Transverse colon (tissue), 4 donors: Measurements from ENCODE around the gene BCL2L13. TPM values are rescaled to one million over a fixed set of nuclear protein-coding genes. Genes with fewer than 3 reads are reported as not detected.

Experiments
- DNase-seq: peaks from one replicate; pipeline ENCODE4 v3.0.0-alpha.2; 2019
- H3K27ac ChIP-seq, 4 donors: fragments of 200-600 bp; sonication (generic); 2 replicates each; pipeline ENCODE4 v1.5.1; 2016 to 2018; ENCODE audit warnings: inconsistent platforms in 4 of 4
- H3K27me3 ChIP-seq: fragments of 200-600 bp; sonication (generic); 2 replicates; pipeline ENCODE4 v1.5.1; 2017; ENCODE audit warnings: inconsistent platforms
- H3K36me3 ChIP-seq, 4 donors: fragments of 200-600 bp; sonication (generic); 2 replicates each; pipeline ENCODE4 v1.5.1; 2017 to 2019; ENCODE audit warnings: inconsistent platforms in 4 of 4
- H3K4me1 ChIP-seq, 4 donors: fragments of 200-600 bp; sonication (generic); 2 replicates each; pipeline ENCODE4 v1.5.1; 2017 to 2020; ENCODE audit warnings: inconsistent platforms in 4 of 4
- H3K4me3 ChIP-seq, 4 donors: fragments of 200-600 bp; sonication (generic); 1 replicate in 1 of 4; 2 replicates in 3 of 4; pipeline versions ENCODE4 v1.5.1 to v1.6.1; 2017 to 2019; ENCODE audit warnings: inconsistent platforms in 4 of 4
- H3K9me3 ChIP-seq, 2 donors: fragments of 200-600 bp; sonication (generic); 2 replicates each; pipeline ENCODE4 v1.5.1; 2017 to 2019; ENCODE audit warnings: inconsistent platforms in 2 of 2
- EP300 ChIP-seq: sonication (generic); formaldehyde crosslinking; IDR thresholded peaks from one replicate; pipeline ENCODE4 v1.6.1; 2017; ENCODE audit warnings: antibody characterized with exemption, low read depth
- POLR2A ChIP-seq: fragments of 450-650 bp; IDR thresholded peaks from one replicate; pipeline ENCODE4 v1.6.1; 2016; ENCODE audit warnings: antibody characterized with exemption, mild to moderate bottlenecking, moderate library complexity
- POLR2AphosphoS5 ChIP-seq, 3 donors: sonication (generic); formaldehyde crosslinking; IDR thresholded peaks; one replicate each; pipeline ENCODE4 v1.6.1; 2016; ENCODE audit warnings: antibody characterized with exemption in 3 of 3
- WGBS, 2 donors: methylation state at CpG; one replicate each; pipeline ENCODE4 v1.1.5; 2018; ENCODE audit warnings: low coverage in 1 of 2; 5-methylcytosine and 5-hydroxymethylcytosine counted together
- in situ Hi-C, 4 donors: fragments of 200-750 bp; cut with MboI; loops; one replicate each; pipeline versions ENCODE4 v1.15.0 to v1.15.1; 2017; ENCODE audit warnings: low sequenced_read_pairs in 3 of 4, low pct_ligation_motif_present in 1 of 4, low pct_unique_long_range_greater_than_20kb in 1 of 4
- intact Hi-C: fragments of 100-400 bp; cut with DNase I; formaldehyde crosslinking; loops from one replicate; pipeline ENCODE4 v1.15.1; 2023; ENCODE audit warnings: low total_unique reads
- total RNA-seq, 4 donors: library from RNA; depleted of rRNA; stranded (reverse); fragments of >200 nt; gene quantifications; one replicate each; pipeline ENCODE4 v1.1.0, GENCODE V29; 2016
- TF ChIP-seq, protein P1 (sequence below), 5 experiments: fragments of 200-600 bp in 3 of 5; fragments of 450-650 bp in 2 of 5; sonication (generic) in 3 of 5; IDR thresholded peaks; 1 replicate in 2 of 5; 2 replicates in 3 of 5; pipeline ENCODE4 v1.5.1; 2016 to 2017; ENCODE audit warnings: antibody characterized with exemption in 5 of 5, inconsistent platforms in 3 of 5, mild to moderate bottlenecking in 2 of 5, moderate library complexity in 1 of 5

The BCL2L13 gene
- total RNA-seq, 4 donors from 2014 or later, result 44.0 to 115 (median 59.6) TPM

DNA sequence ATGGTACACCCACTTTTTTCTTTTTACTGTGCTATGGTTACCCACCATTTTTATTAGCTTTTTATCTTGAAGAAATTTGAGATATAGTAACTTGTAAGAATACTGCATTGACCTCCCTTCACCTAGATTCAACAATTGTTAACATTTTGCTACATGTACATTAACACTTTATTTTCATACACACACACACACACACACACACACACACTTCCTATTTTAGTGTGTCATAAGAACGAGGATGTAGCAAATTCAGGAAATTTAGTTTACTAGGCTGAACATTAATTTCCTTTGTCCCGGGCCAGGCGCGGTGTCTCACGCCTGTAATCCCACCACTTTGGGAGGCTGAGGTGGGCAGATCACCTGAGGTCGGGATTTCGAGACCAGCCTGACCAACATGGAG lies 8.9 kb upstream of the BCL2L13 start:
- Histone ChIP-seq H3K36me3 (peaks cover 0 to 10% (median 2%) of the 10 kb centered on the region in 4 donors), H3K27ac (peak overlapping the region; percentile 89 to 98 (median 92)), H3K27me3 (no peaks in the 10 kb centered on the region), H3K4me3 (no peak overlapping the region), H3K9me3 (no peaks in the 10 kb centered on the region), H3K4me1 (peaks cover 17 to 39% (median 19%) of the 10 kb centered on the region in 4 donors)
- TF ChIP-seq POLR2A, result no peak
- no peak for TF ChIP-seq EP300
- TF ChIP-seq POLR2AphosphoS5 (IDR thresholded peaks at IDR 0.05), result no peak
- TF ChIP-seq, protein P1, sequence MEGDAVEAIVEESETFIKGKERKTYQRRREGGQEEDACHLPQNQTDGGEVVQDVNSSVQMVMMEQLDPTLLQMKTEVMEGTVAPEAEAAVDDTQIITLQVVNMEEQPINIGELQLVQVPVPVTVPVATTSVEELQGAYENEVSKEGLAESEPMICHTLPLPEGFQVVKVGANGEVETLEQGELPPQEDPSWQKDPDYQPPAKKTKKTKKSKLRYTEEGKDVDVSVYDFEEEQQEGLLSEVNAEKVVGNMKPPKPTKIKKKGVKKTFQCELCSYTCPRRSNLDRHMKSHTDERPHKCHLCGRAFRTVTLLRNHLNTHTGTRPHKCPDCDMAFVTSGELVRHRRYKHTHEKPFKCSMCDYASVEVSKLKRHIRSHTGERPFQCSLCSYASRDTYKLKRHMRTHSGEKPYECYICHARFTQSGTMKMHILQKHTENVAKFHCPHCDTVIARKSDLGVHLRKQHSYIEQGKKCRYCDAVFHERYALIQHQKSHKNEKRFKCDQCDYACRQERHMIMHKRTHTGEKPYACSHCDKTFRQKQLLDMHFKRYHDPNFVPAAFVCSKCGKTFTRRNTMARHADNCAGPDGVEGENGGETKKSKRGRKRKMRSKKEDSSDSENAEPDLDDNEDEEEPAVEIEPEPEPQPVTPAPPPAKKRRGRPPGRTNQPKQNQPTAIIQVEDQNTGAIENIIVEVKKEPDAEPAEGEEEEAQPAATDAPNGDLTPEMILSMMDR (IDR thresholded peaks at IDR 0.05), result no peak
- in situ Hi-C loops, result no loop called here
- 72 to 81% methylated on average over 7 of the region's 7 CpGs for WGBS, 2 donors
- intact Hi-C loops, result loop anchor here (10.0 kb wide), 1 partner anchor 75 kb away; no protein-coding TSS in a partner anchor
- DNase-seq, result no peak

DNA sequence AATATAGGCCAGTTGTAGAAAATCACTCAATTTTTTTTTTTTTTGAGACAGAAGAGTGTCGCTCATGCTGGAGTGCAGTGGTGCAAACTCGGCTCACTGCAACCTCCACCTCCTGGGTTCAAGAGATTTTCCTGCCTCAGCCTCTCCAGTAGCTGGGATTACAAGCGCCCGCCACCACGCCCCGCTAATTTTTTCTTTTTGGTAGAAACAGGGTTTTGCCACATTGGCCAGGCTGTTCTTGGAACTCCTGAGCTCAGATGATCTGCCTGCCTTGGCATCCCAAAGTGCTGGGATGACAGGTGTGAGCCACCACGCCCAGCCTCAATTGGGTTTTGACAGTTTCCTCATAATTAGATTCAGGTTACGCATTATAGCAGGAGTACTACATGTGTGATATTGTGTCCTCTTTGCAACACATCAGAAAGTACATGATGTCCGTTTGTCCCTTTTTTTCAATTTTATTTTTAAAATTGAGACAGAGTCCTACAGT lies 7.4 kb upstream of the BCL2L13 start:
- Histone ChIP-seq H3K27me3 (no peaks in the 10 kb centered on the region), H3K4me1 (peaks cover 17 to 26% (median 17%) of the 10 kb centered on the region in 4 donors), H3K27ac (peak overlapping the region in 1 of 4 donors; percentile 26), H3K36me3 (no peaks in the 10 kb centered on the region), H3K4me3 (no peak overlapping the region), H3K9me3 (no peaks in the 10 kb centered on the region)
- intact Hi-C loops, result loop anchor here (10.0 kb wide), 1 partner anchor 76 kb away; no protein-coding TSS in a partner anchor
- peak; percentile 48 for DNase-seq
- WGBS, 2 donors, result 87 to 90% methylated on average over 4 to 9 of the region's 9 CpGs
- no peak for TF ChIP-seq POLR2A
- TF ChIP-seq, protein P1 (IDR thresholded peaks at IDR 0.05), result no peak
- no peak for TF ChIP-seq POLR2AphosphoS5 (IDR thresholded peaks at IDR 0.05)
- no peak for TF ChIP-seq EP300
- in situ Hi-C loops, result no loop called here

DNA sequence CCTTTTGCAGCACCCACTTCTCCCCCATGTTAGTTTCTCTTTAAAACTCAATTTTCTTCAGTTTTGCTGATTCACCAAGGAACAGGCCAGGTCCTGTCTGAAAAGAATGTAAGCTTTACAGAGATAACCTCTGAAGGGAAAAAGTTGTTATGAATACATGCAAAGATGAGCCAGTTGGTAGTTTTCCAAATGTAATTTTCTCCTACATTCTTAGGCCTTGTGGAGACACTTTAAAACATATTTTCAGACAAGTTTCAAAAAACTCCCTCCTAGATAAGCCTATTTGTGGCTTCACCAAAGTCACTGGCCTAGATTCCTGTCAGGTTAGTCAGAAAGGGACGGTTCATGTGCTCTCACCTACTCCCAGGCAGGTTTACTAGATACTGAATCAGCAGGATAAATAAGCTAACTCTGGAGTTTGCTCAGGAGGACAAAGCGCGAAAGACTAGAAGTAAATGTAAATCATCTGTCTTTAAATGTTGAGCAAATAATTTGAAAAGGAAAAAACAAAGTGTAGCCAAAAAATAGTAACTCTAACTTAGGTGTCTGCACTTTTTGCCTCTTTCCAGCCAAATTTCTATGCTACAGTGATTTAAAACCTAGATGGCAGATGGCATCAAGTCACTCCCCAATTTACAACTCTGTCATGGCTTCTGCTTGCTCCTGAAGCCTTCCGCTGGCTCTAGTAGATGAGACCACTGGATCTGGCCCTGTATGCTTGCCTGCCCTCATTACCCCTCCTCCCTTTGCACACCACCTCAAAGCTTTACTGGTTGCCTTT lies 5.2 kb upstream of the BCL2L13 start:
- in situ Hi-C loops (no loop called here), intact Hi-C loops (loop anchor here (10.0 kb wide), 1 partner anchor 79 kb away; no protein-coding TSS in a partner anchor)
- H3K9me3 ChIP-seq, result no peaks in the 10 kb centered on the region
- peak overlapping the region in 1 of 4 donors; percentile 56 for H3K27ac ChIP-seq
- no peak for DNase-seq
- H3K4me3 ChIP-seq, result no peak overlapping the region
- H3K27me3 ChIP-seq, result no peaks in the 10 kb centered on the region
- no peaks in the 10 kb centered on the region for H3K36me3 ChIP-seq
- WGBS, 2 donors, result 84 to 95% methylated on average over 3 to 4 of the region's 4 CpGs
- H3K4me1 ChIP-seq, result peaks cover 0 to 20% (median 9%) of the 10 kb centered on the region in 4 donors
- no peak for TF ChIP-seq EP300
- no peak for TF ChIP-seq POLR2A
- TF ChIP-seq, protein P1 (IDR thresholded peaks at IDR 0.05), result no peak
- TF ChIP-seq POLR2AphosphoS5 (IDR thresholded peaks at IDR 0.05), result no peak

DNA sequence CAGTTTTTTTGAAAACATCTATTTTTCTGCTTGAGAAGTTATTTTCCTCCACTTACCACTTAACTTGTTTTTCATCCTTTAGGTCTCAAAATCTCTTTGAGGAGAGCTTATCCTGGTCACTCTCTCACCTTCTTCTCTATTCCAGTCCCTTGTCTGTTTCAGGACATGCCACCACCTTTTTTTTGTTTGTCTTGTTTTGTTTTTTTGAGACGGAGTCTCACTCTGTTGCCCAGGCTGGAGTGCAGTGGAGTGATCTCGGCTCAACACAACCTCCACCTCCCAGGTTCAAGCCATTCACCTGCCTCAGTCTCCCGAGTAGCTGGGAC lies 4.6 kb upstream of the BCL2L13 start:
- intact Hi-C loops, result loop anchor here (10.0 kb wide), 1 partner anchor 79 kb away; no protein-coding TSS in a partner anchor
- Histone ChIP-seq H3K27ac (peak overlapping the region in 1 of 4 donors; percentile 56), H3K9me3 (no peaks in the 10 kb centered on the region), H3K27me3 (no peaks in the 10 kb centered on the region), H3K36me3 (no peaks in the 10 kb centered on the region), H3K4me1 (peaks cover 0 to 19% (median 9%) of the 10 kb centered on the region in 4 donors), H3K4me3 (no peak overlapping the region)
- no peak for DNase-seq
- TF ChIP-seq POLR2AphosphoS5 (IDR thresholded peaks at IDR 0.05) (no peak), POLR2A (no peak), EP300 (no peak)
- TF ChIP-seq, protein P1 (IDR thresholded peaks at IDR 0.05), result no peak
- WGBS, 2 donors, result 90 to 93% methylated on average over 3 of the region's 3 CpGs
- in situ Hi-C loops, result no loop called here
